ENCODE results near the gene MINDY4B. TPM values are rescaled to one million over a fixed set of nuclear protein-coding genes. Genes with fewer than 3 reads are reported as not detected.

MINDY4B gene
- total RNA-seq, 1 donor from 2014 or later = 3.0 TPM

DNA sequence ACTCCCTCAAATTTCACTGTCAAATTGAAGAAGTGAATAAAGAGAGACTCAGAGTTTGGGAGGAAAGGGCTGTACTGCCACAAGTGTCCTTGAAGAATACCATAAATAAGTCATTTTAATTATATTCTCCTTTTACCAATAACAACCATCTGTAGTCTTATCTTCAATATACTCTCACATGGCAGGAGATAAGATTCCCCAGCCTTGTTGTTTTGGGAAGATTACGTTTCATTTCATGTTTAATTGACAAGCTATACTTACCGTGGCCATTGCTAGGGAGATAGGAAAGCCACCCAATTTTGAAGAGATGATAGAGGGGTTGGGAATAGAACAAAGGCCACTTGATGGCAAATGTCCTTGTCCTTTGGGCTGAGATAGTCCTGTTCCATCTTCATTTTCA is 2.3 kb downstream of the MINDY4B start:
- H3K36me3 Mint-ChIP-seq (ENCODE audit: low read depth, unreplicated experiment) = no peaks in the 10 kb centered on the region
- no peaks in the 10 kb centered on the region for H3K9me3 Mint-ChIP-seq (ENCODE audit: unreplicated experiment)
- no peak for TF ChIP-seq CTCF (IDR thresholded peaks at IDR 0.05; ENCODE audit: unreplicated experiment)
- DNase-seq (ENCODE audit: low spot score) = no peak
- peaks cover 1% of the 10 kb centered on the region for H3K27me3 Mint-ChIP-seq (ENCODE audit: unreplicated experiment)
- H3K4me3 Mint-ChIP-seq (ENCODE audit: unreplicated experiment) = no peak overlapping the region
- peaks cover 19% of the 10 kb centered on the region for H3K4me1 Mint-ChIP-seq (ENCODE audit: unreplicated experiment)
- H3K27ac Mint-ChIP-seq (ENCODE audit: unreplicated experiment) = no peak overlapping the region

DNA sequence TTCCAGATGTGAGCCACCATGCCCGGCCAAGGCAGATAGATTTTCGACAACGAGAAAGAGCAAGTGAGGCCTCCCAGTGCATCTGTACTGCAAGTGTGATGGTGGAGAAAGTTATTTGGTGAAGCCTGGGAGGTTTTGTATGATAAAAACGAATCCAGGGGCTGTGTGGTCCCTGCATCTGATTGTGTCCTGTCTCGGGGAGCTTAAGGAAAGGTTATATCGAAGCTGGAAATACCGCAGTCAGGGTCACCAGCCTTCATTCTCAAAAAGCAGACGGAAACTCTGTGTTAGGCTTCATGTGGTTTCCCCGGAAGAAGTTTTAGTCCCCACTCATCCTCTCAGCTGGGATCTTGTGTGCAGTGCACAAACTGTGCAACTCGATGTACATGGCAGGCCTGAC is 3.4 kb downstream of the MINDY4B start:
- no peak for TF ChIP-seq CTCF (IDR thresholded peaks at IDR 0.05; ENCODE audit: unreplicated experiment)
- no peaks in the 10 kb centered on the region for H3K9me3 Mint-ChIP-seq (ENCODE audit: unreplicated experiment)
- H3K27me3 Mint-ChIP-seq (ENCODE audit: unreplicated experiment) = peaks cover 1% of the 10 kb centered on the region
- no peaks in the 10 kb centered on the region for H3K36me3 Mint-ChIP-seq (ENCODE audit: low read depth, unreplicated experiment)
- peaks cover 19% of the 10 kb centered on the region for H3K4me1 Mint-ChIP-seq (ENCODE audit: unreplicated experiment)
- H3K27ac Mint-ChIP-seq (ENCODE audit: unreplicated experiment) = no peak overlapping the region
- H3K4me3 Mint-ChIP-seq (ENCODE audit: unreplicated experiment) = no peak overlapping the region
- DNase-seq (ENCODE audit: low spot score) = no peak

- Mint-ChIP-seq H3K27ac (ENCODE audit: unreplicated experiment) (no peak overlapping the region), H3K27me3 (ENCODE audit: unreplicated experiment) (peaks cover 1% of the 10 kb centered on the region), H3K4me1 (ENCODE audit: unreplicated experiment) (peaks cover 18% of the 10 kb centered on the region), H3K4me3 (ENCODE audit: unreplicated experiment) (no peak overlapping the region), H3K9me3 (ENCODE audit: unreplicated experiment) (no peaks in the 10 kb centered on the region), H3K36me3 (ENCODE audit: low read depth, unreplicated experiment) (no peaks in the 10 kb centered on the region)
- no peak for TF ChIP-seq CTCF (IDR thresholded peaks at IDR 0.05; ENCODE audit: unreplicated experiment)
- DNase-seq (ENCODE audit: low spot score) = no peak
These were observed 6.1 kb downstream of the MINDY4B start for GRCh38 chr3:150899141-150899540.

- DNase-seq (ENCODE audit: low spot score) = no peak
- TF ChIP-seq CTCF (IDR thresholded peaks at IDR 0.05; ENCODE audit: unreplicated experiment) = no peak
- peaks cover 18% of the 10 kb centered on the region for H3K4me1 Mint-ChIP-seq (ENCODE audit: unreplicated experiment)
- H3K36me3 Mint-ChIP-seq (ENCODE audit: low read depth, unreplicated experiment) = no peaks in the 10 kb centered on the region
- H3K27ac Mint-ChIP-seq (ENCODE audit: unreplicated experiment) = no peak overlapping the region
- H3K9me3 Mint-ChIP-seq (ENCODE audit: unreplicated experiment) = no peaks in the 10 kb centered on the region
- no peak overlapping the region for H3K4me3 Mint-ChIP-seq (ENCODE audit: unreplicated experiment)
- H3K27me3 Mint-ChIP-seq (ENCODE audit: unreplicated experiment) = peaks cover 1% of the 10 kb centered on the region
These were observed 7.0 kb downstream of the MINDY4B start for GRCh38 chr3:150898046-150898754.

- H3K9me3 Mint-ChIP-seq (ENCODE audit: unreplicated experiment) = no peaks in the 10 kb centered on the region
- H3K4me3 Mint-ChIP-seq (ENCODE audit: unreplicated experiment) = no peak overlapping the region
- no peak overlapping the region for H3K27ac Mint-ChIP-seq (ENCODE audit: unreplicated experiment)
- peaks cover 18% of the 10 kb centered on the region for H3K4me1 Mint-ChIP-seq (ENCODE audit: unreplicated experiment)
- DNase-seq (ENCODE audit: low spot score) = no peak
- peaks cover 1% of the 10 kb centered on the region for H3K27me3 Mint-ChIP-seq (ENCODE audit: unreplicated experiment)
- H3K36me3 Mint-ChIP-seq (ENCODE audit: low read depth, unreplicated experiment) = no peaks in the 10 kb centered on the region
- no peak for TF ChIP-seq CTCF (IDR thresholded peaks at IDR 0.05; ENCODE audit: unreplicated experiment)
These were observed 7.6 kb downstream of the MINDY4B start for GRCh38 chr3:150897592-150897991.
